Calu3 (cell line): Measurements from ENCODE around the gene ATP11C. TPM values are rescaled to one million over a fixed set of nuclear protein-coding genes. Genes with fewer than 3 reads are reported as not detected.

Experiments
- BruUV-seq: library from RNA; stranded (reverse); fragments of 400-500 nt; replicated peaks from 2 replicates; lab custom pipeline; 2021; lab: Mats Ljungman, UMichigan
- CTCF ChIA-PET: fragments of 300-600 bp; sonication (Branson Sonifier 250); formaldehyde crosslinking; loops from one replicate; lab custom pipeline; 2022; ENCODE audit warnings: antibody characterized with exemption; lab: Charles Lee
- DNase-seq: peaks from one replicate; pipeline ENCODE4 v3.0.0; 2022
- H3K27ac Mint-ChIP-seq: one replicate; pipeline ENCODE4 v1.8.0; 2022; ENCODE audit warnings: mixed read lengths; ENCODE audit not compliant: unreplicated experiment
- H3K27me3 Mint-ChIP-seq: one replicate; pipeline ENCODE4 v1.8.0; 2022; ENCODE audit warnings: mixed read lengths; ENCODE audit not compliant: unreplicated experiment
- H3K36me3 Mint-ChIP-seq: one replicate; pipeline ENCODE4 v1.8.0; 2022; ENCODE audit warnings: mild to moderate bottlenecking, moderate library complexity, mixed read lengths; ENCODE audit not compliant: insufficient read depth, unreplicated experiment
- H3K4me1 Mint-ChIP-seq: one replicate; pipeline ENCODE4 v1.8.0; 2022; ENCODE audit warnings: mild to moderate bottlenecking, low read depth, mixed read lengths; ENCODE audit not compliant: unreplicated experiment
- H3K4me3 Mint-ChIP-seq: one replicate; pipeline ENCODE4 v1.8.0; 2022; ENCODE audit warnings: mild to moderate bottlenecking, low read depth, moderate library complexity, mixed read lengths; ENCODE audit not compliant: unreplicated experiment
- H3K9me3 Mint-ChIP-seq: one replicate; pipeline ENCODE4 v1.8.0; 2022; ENCODE audit warnings: low read depth, mixed read lengths; ENCODE audit not compliant: unreplicated experiment
- intact Hi-C: fragments of 100-400 bp; cut with micrococcal nuclease; formaldehyde crosslinking; loops from one replicate; pipeline ENCODE4 v1.10.0; 2022; ENCODE audit not compliant: unreplicated experiment
- total RNA-seq: library from RNA; stranded (reverse); gene quantifications from 2 replicates; pipeline ENCODE4 v1.2.3, GENCODE V29; 2022
- TF ChIP-seq, protein P1 (sequence below): fragments of 200-600 bp; IDR thresholded peaks from one replicate; pipeline ENCODE4 v1.8.0; 2022; ENCODE audit warnings: antibody characterized with exemption; ENCODE audit not compliant: unreplicated experiment

The ATP11C gene
- total RNA-seq, 1 experiment from 2014 or later, result 19.7 TPM

DNA sequence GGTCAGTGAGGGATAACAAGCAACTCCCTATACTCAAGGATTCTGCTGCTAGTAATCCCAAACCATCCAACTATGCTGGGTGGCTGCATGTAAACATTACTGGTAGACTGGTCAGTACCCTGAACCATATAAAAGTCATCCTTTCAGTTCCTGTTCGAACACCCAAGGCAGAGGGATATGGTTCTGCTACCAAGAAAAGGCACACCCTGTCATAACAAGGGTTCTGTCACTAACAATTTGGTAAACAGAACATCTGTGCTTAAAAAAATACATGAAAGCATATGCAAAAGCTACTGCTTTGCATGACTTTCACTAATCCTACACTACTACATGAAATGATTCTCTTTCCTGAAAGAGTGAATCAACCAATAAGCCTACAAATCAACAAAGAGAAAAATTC is 148.0 kb downstream of the ATP11C start:
- Mint-ChIP-seq H3K4me3 (no peak overlapping the region), H3K4me1 (no peaks in the 10 kb centered on the region), H3K9me3 (no peaks in the 10 kb centered on the region), H3K27me3 (no peaks in the 10 kb centered on the region), H3K36me3 (no peaks in the 10 kb centered on the region), H3K27ac (no peak overlapping the region)
- CTCF ChIA-PET, result no interaction called here
- TF ChIP-seq, protein P1, sequence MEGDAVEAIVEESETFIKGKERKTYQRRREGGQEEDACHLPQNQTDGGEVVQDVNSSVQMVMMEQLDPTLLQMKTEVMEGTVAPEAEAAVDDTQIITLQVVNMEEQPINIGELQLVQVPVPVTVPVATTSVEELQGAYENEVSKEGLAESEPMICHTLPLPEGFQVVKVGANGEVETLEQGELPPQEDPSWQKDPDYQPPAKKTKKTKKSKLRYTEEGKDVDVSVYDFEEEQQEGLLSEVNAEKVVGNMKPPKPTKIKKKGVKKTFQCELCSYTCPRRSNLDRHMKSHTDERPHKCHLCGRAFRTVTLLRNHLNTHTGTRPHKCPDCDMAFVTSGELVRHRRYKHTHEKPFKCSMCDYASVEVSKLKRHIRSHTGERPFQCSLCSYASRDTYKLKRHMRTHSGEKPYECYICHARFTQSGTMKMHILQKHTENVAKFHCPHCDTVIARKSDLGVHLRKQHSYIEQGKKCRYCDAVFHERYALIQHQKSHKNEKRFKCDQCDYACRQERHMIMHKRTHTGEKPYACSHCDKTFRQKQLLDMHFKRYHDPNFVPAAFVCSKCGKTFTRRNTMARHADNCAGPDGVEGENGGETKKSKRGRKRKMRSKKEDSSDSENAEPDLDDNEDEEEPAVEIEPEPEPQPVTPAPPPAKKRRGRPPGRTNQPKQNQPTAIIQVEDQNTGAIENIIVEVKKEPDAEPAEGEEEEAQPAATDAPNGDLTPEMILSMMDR, result no peak
- intact Hi-C loops, result no loop called here
- no peak for DNase-seq
- no TSS peak for BruUV-seq

DNA sequence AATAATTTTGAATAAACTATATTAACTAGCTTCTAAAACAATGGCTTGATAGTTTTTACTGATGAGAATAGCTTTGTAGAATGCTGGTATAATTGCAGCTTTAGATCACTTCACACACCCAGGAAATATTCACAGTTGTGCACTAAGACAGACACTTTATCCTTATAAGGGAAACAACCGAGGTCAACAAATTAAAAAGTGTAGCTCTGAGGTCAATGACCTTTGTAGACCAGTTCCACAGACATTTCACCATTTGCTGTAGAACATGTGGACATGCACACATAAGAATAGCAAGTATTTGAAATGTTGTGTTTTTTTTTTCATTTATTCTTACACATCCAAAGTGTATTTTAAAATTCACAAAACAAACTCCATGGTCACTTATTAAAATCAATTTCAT is 148.9 kb downstream of the ATP11C start:
- intact Hi-C loops, result no loop called here
- CTCF ChIA-PET, result no interaction called here
- TF ChIP-seq, protein P1, result no peak
- no TSS peak for BruUV-seq
- Mint-ChIP-seq H3K27ac (no peak overlapping the region), H3K27me3 (no peaks in the 10 kb centered on the region), H3K36me3 (no peaks in the 10 kb centered on the region), H3K4me1 (no peaks in the 10 kb centered on the region), H3K4me3 (no peak overlapping the region), H3K9me3 (no peaks in the 10 kb centered on the region)
- no peak for DNase-seq

DNA sequence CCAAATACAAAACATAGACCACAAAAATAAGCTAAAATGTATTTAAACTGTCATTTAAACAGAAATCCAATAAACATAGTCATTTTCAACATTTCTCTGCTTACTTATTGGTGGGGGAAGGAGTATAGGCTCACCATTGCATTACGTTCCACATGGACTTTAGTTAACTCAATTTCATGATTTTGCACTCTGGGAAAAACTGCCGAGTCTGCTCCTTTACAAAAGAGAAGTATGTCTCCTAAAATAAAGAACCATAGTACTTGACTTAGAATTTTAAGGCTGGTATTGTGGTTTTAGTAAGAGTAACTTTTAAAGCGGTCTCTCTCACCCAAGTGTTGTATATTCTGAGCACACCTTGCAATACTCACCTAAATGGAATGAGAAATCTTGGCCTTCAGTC is 149.8 kb downstream of the ATP11C start:
- Mint-ChIP-seq H3K36me3 (no peaks in the 10 kb centered on the region), H3K27ac (no peak overlapping the region), H3K4me1 (no peaks in the 10 kb centered on the region), H3K9me3 (no peaks in the 10 kb centered on the region), H3K4me3 (no peak overlapping the region), H3K27me3 (no peaks in the 10 kb centered on the region)
- no TSS peak for BruUV-seq
- CTCF ChIA-PET, result no interaction called here
- intact Hi-C loops, result no loop called here
- DNase-seq, result no peak
- TF ChIP-seq, protein P1, result no peak

DNA sequence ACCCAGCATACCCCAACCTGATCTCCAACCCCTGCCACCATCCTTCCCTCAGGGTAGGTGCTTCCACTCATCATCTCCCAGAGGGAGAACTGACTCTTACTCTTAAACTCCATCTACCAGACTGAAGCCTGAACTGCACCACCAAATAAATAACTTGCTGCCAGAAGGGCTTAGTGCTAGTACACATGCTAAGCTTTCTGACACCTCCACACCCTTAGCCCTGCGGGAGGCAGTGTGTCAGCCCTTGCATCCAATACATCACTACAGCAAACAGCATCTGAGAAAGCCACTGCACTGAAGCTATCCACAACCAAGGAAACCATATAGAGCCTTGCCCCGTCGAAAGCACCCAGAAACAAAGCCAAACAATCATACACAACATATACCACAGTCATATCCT is 156.3 kb downstream of the ATP11C start:
- no peaks in the 10 kb centered on the region for H3K36me3 Mint-ChIP-seq
- no peak for DNase-seq
- intact Hi-C loops, result no loop called here

More for the DNA sequence above, 156.3 kb downstream of the ATP11C start:
- no peak overlapping the region for H3K27ac Mint-ChIP-seq
- no peaks in the 10 kb centered on the region for H3K9me3 Mint-ChIP-seq
- TF ChIP-seq, protein P1, result no peak
- H3K4me3 Mint-ChIP-seq, result no peak overlapping the region
- CTCF ChIA-PET, result no interaction called here
- no TSS peak for BruUV-seq
- no peaks in the 10 kb centered on the region for H3K4me1 Mint-ChIP-seq
- H3K27me3 Mint-ChIP-seq, result no peaks in the 10 kb centered on the region
